22Rv1 (cell line): ENCODE results near the gene NAIF1.

ENCODE experiments used
- CTCF ChIP-seq: fragments of 450-650 bp; IDR thresholded peaks from 2 replicates; pipeline ENCODE4 v1.5.1; 2017; ENCODE audit warnings: mild to moderate bottlenecking
- ZFX ChIP-seq: fragments of 450-650 bp; IDR thresholded peaks from 2 replicates; pipeline ENCODE4 v1.6.1; 2017; ENCODE audit warnings: antibody characterized with exemption, borderline replicate concordance

- TF ChIP-seq CTCF, result no peak
- no peak for TF ChIP-seq ZFX
These were observed 39.2 kb upstream of the NAIF1 start for GRCh38 chr9:128106181-128106939.
